Lung (tissue), 16 donors: ENCODE data around the gene OR2M2. TPM values are rescaled to one million over a fixed set of nuclear protein-coding genes. Genes with fewer than 3 reads are reported as not detected.

Experiments used
- ATAC-seq: fragments of 200-7000 bp; cut with Tn5 transposase; one replicate; pipeline ENCODE4 v1.9.1; 2020; ENCODE audit warnings: moderate number of reproducible peaks; ENCODE audit not compliant: insufficient read depth, low FRiP score
- DNase-seq, 3 donors: peaks; one replicate each; pipeline ENCODE4 v3.0.0-alpha.2; 2013 to 2017
- H3K27ac ChIP-seq, 2 donors: one replicate each; pipeline ENCODE4 v1.5.1; 2013; ENCODE audit warnings: mild to moderate bottlenecking in 2 of 2, moderate library complexity in 2 of 2, control low read depth in 1 of 2, inconsistent platforms in 1 of 2, low read depth in 1 of 2, low read length in 1 of 2
- H3K27me3 ChIP-seq, 3 donors: one replicate each; pipeline ENCODE4 v1.5.1; 2013; ENCODE audit warnings: low read length in 2 of 3; ENCODE audit not compliant: control insufficient read depth in 3 of 3, insufficient read depth in 3 of 3
- H3K36me3 ChIP-seq, 4 donors: one replicate each; pipeline ENCODE4 v1.5.1; 2013; ENCODE audit warnings: low read length in 4 of 4, mild to moderate bottlenecking in 1 of 4, moderate library complexity in 1 of 4; ENCODE audit not compliant: control insufficient read depth in 4 of 4, insufficient read depth in 4 of 4
- H3K4me1 ChIP-seq, 5 donors: one replicate each; pipeline ENCODE4 v1.5.1; 2013; ENCODE audit warnings: low read length in 5 of 5, mild to moderate bottlenecking in 2 of 5, moderate library complexity in 1 of 5; ENCODE audit not compliant: control insufficient read depth in 5 of 5, insufficient read depth in 5 of 5
- H3K4me3 ChIP-seq: one replicate; pipeline ENCODE4 v1.5.1; 2013; ENCODE audit warnings: mild to moderate bottlenecking, control low read depth, moderate library complexity
- H3K9ac ChIP-seq, 2 donors: one replicate each; pipeline ENCODE4 v1.5.1; 2013; ENCODE audit warnings: low read length in 2 of 2, control low read depth in 1 of 2; ENCODE audit not compliant: insufficient read depth in 1 of 2
- H3K9me3 ChIP-seq, 4 donors: one replicate each; pipeline ENCODE4 v1.5.1; 2013; ENCODE audit warnings: low read length in 3 of 4, mild to moderate bottlenecking in 1 of 4, moderate library complexity in 1 of 4; ENCODE audit not compliant: control insufficient read depth in 4 of 4, insufficient read depth in 3 of 4
- CTCF ChIP-seq: IDR thresholded peaks from 2 replicates; pipeline ENCODE4 v1.5.1; 2012; ENCODE audit warnings: mild to moderate bottlenecking; ENCODE audit errors: control extremely low read depth, extremely low read depth
- WGBS, 2 donors: extraction: QIAGEN DNeasy Blood & Tissue Kit; methylation state at CpG; one replicate each; pipeline ENCODE4 v1.1.7; 2013; 5-methylcytosine and 5-hydroxymethylcytosine counted together
- long read RNA-seq, 5 donors: transcript quantifications; one replicate each; lab custom pipeline, GENCODE V29; 2026
- polyA plus RNA-seq, 2 donors: library from polyadenylated mRNA; stranded (reverse); fragments of 200-250 nt; gene quantifications; one replicate each; pipeline ENCODE4 v1.2.1, GENCODE V29; 2013
- total RNA-seq, 2 donors: library from RNA; depleted of rRNA in 1 of 2; stranded (reverse); fragments of >200 nt in 1 of 2; gene quantifications; one replicate each; pipeline ENCODE4 v1.2.1, GENCODE V29; 2014 to 2021
- donor health status: control.
- donor health status: control.
- donor health status: Bipolar disorder and iron deficiency.
- donor health status: healthy.
- donor health status: DM: yes; HTN: yes; CAD: no.

OR2M2 gene
- total RNA-seq = not detected
- not detected for polyA plus RNA-seq
- long read RNA-seq, donor 1 = 0 reads
- long read RNA-seq, donor 2 = 0 reads
- long read RNA-seq, donor 3 = 0 reads
- long read RNA-seq, donor 4 = 0 reads
- long read RNA-seq, donor 5 = 0 reads

GRCh38 chr1:248174521-248174920 lies at the start of gene OR2M2:
Gene OR2M2 (plus strand): TSS chr1:248174821. CDS start chr1:248179986, 5,165 bp downstream.
- ATAC-seq (no peak), DNase-seq (no peak)
- H3K27ac ChIP-seq = no peak within 1 kb of the TSS
- H3K36me3 ChIP-seq = no peaks in the 10 kb centered on the region
- no peak within 1 kb of the TSS for H3K4me3 ChIP-seq
- H3K9me3 ChIP-seq = peaks cover 0 to 4% (median 0%) of the 10 kb centered on the region in 4 donors
- no peaks in the 10 kb centered on the region for H3K4me1 ChIP-seq
- H3K27me3 ChIP-seq = no peaks in the 10 kb centered on the region
- TF ChIP-seq CTCF = no peak
- H3K9ac ChIP-seq = no peak within 1 kb of the TSS

GRCh38 chr1:248127653-248128052 lies 47.0 kb upstream of the OR2M2 start:
- H3K4me1 ChIP-seq = no peaks in the 10 kb centered on the region
- no peak overlapping the region for H3K9ac ChIP-seq
- H3K27ac ChIP-seq = no peak overlapping the region
- ATAC-seq (no peak), DNase-seq (no peak)
- WGBS, 2 donors = 83 to 96% methylated on average over 5 of the region's 5 CpGs
- TF ChIP-seq CTCF = no peak
- H3K27me3 ChIP-seq = no peaks in the 10 kb centered on the region
- H3K4me3 ChIP-seq = no peak overlapping the region
- no peaks in the 10 kb centered on the region for H3K36me3 ChIP-seq
- peaks cover 0 to 23% (median 8%) of the 10 kb centered on the region in 4 donors for H3K9me3 ChIP-seq

GRCh38 chr1:248136811-248137210 lies 37.8 kb upstream of the OR2M2 start:
- ATAC-seq = no peak
- Histone ChIP-seq H3K9ac (no peak overlapping the region), H3K27me3 (no peaks in the 10 kb centered on the region), H3K4me1 (no peaks in the 10 kb centered on the region), H3K9me3 (peaks cover 0 to 5% (median 1%) of the 10 kb centered on the region in 4 donors), H3K36me3 (no peaks in the 10 kb centered on the region), H3K4me3 (no peak overlapping the region), H3K27ac (no peak overlapping the region)
- WGBS, 2 donors = 74% methylated on average over 20 to 21 of the region's 21 CpGs
- no peak for DNase-seq
- TF ChIP-seq CTCF = no peak

GRCh38 chr1:248140846-248141245 lies 33.8 kb upstream of the OR2M2 start:
- H3K27ac ChIP-seq = no peak overlapping the region
- H3K4me3 ChIP-seq = no peak overlapping the region
- DNase-seq (no peak), ATAC-seq (no peak)
- TF ChIP-seq CTCF = no peak
- H3K27me3 ChIP-seq = no peaks in the 10 kb centered on the region
- H3K9ac ChIP-seq = no peak overlapping the region
- H3K36me3 ChIP-seq = no peaks in the 10 kb centered on the region
- WGBS, 2 donors = 82 to 88% methylated on average over 1 of the region's 1 CpG
- H3K4me1 ChIP-seq = no peaks in the 10 kb centered on the region
- peaks cover 0 to 5% (median 2%) of the 10 kb centered on the region in 4 donors for H3K9me3 ChIP-seq
